GM12892 (cell line): ENCODE data around the gene GRIPAP1.

ENCODE experiments used
- POLR2A ChIP-seq: IDR thresholded peaks from 2 replicates; pipeline ENCODE4 v1.6.1; 2011; ENCODE audit warnings: low read depth, low read length, control low read depth
- POLR2AphosphoS5 ChIP-seq: IDR thresholded peaks from 2 replicates; pipeline ENCODE4 v1.6.1; 2011; ENCODE audit warnings: low read depth, low read length, control low read depth
- TAF1 ChIP-seq: IDR thresholded peaks from 2 replicates; pipeline ENCODE4 v1.6.1; 2011; ENCODE audit warnings: low read depth, mild to moderate bottlenecking, control low read depth, low read length, borderline replicate concordance

DNA sequence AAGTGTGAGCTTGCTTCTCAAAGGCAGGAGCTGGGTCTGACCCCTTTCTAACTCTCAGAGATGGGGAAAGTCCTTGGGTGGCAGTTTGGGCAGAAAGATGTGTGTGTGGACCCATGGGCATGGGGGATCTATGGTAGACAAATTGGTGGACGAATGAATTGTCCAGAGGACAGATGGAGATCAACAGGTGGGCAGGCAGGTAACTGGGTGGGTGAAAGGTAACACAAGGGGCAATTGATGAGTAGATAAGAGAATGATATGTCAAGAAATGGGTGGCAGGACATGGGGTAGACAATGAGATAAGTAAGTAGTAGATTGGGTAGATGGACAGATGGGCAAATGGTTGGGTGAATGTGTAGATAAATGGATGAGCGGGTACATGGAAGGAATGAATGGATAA lies 27.5 kb downstream of the GRIPAP1 start:
- TF ChIP-seq TAF1 (no peak), POLR2A (no peak), POLR2AphosphoS5 (no peak)
